Breast epithelium (tissue), 4 donors: ENCODE measurements around the gene FRMD5. TPM values are rescaled to one million over a fixed set of nuclear protein-coding genes. Genes with fewer than 3 reads are reported as not detected.

Experiments used
- DNase-seq, 2 donors: peaks; one replicate each; pipeline ENCODE4 v3.0.0-alpha.2; 2019; ENCODE audit warnings: low spot score in 2 of 2
- H3K27ac ChIP-seq, 2 donors: fragments of 200-600 bp; sonication (generic) in 1 of 2; one replicate each; pipeline ENCODE4 v1.5.1; 2016 to 2019; ENCODE audit warnings: mild to moderate bottlenecking in 1 of 2
- H3K27me3 ChIP-seq, 2 donors: fragments of 200-600 bp; sonication (generic) in 1 of 2; one replicate each; pipeline versions ENCODE4 v1.5.1 to v1.6.0; 2017 to 2019; ENCODE audit warnings: control low read depth in 1 of 2, mild to moderate bottlenecking in 1 of 2
- H3K36me3 ChIP-seq: fragments of 200-600 bp; one replicate; pipeline ENCODE4 v1.5.1; 2019
- H3K4me1 ChIP-seq, 2 donors: fragments of 200-600 bp; sonication (generic); one replicate each; pipeline ENCODE4 v1.5.1; 2016 to 2019; ENCODE audit warnings: control low read depth in 1 of 2
- H3K4me3 ChIP-seq, 3 donors: fragments of 200-600 bp; sonication (generic); 1 replicate in 2 of 3; 2 replicates in 1 of 3; pipeline ENCODE4 v1.5.1; 2016 to 2019; ENCODE audit warnings: mild to moderate bottlenecking in 3 of 3, moderate library complexity in 2 of 3
- H3K9me3 ChIP-seq, 2 donors: fragments of 200-600 bp; sonication (generic) in 1 of 2; one replicate each; pipeline ENCODE4 v1.5.1; 2016 to 2019; ENCODE audit warnings: control low read depth in 1 of 2
- CTCF ChIP-seq, 3 donors: fragments of 450-650 bp; IDR thresholded peaks; one replicate each; pipeline ENCODE4 v1.5.1; 2016 to 2017; ENCODE audit warnings: antibody characterized with exemption in 3 of 3, mild to moderate bottlenecking in 3 of 3, moderate library complexity in 3 of 3
- POLR2A ChIP-seq: fragments of 450-650 bp; IDR thresholded peaks from one replicate; pipeline ENCODE4 v1.6.1; 2016; ENCODE audit warnings: antibody characterized with exemption, mild to moderate bottlenecking, moderate library complexity
- POLR2AphosphoS5 ChIP-seq, 3 donors: sonication (generic); formaldehyde crosslinking; IDR thresholded peaks; one replicate each; pipeline ENCODE4 v1.6.1; 2017; ENCODE audit warnings: antibody characterized with exemption in 3 of 3
- intact Hi-C: fragments of 100-400 bp; cut with DNase I; formaldehyde crosslinking; loops from one replicate; pipeline ENCODE4 v1.15.1; 2023; ENCODE audit warnings: low total_unique reads
- total RNA-seq, 3 donors: library from RNA; depleted of rRNA; stranded (reverse); fragments of >200 nt; gene quantifications; one replicate each; pipeline ENCODE4 v1.1.0, GENCODE V29; 2016

The FRMD5 gene
- total RNA-seq, 3 donors from 2014 or later, result 0.66 to 1.6 TPM; not detected in 1

GRCh38 chr15:44130778-44131177 is 64.3 kb downstream of the FRMD5 start:
- Histone ChIP-seq H3K9me3 (no peaks in the 10 kb centered on the region), H3K4me1 (no peaks in the 10 kb centered on the region), H3K36me3 (no peaks in the 10 kb centered on the region), H3K27ac (no peak overlapping the region), H3K27me3 (no peaks in the 10 kb centered on the region), H3K4me3 (no peak overlapping the region)
- intact Hi-C loops, result no loop called here
- TF ChIP-seq POLR2AphosphoS5 (IDR thresholded peaks at IDR 0.05) (no peak), POLR2A (no peak), CTCF (IDR thresholded peaks at IDR 0.05) (no peak)
- no peak for DNase-seq

GRCh38 chr15:44129911-44130310 is 65.2 kb downstream of the FRMD5 start:
- Histone ChIP-seq H3K9me3 (no peaks in the 10 kb centered on the region), H3K27ac (no peak overlapping the region), H3K36me3 (no peaks in the 10 kb centered on the region), H3K4me3 (no peak overlapping the region), H3K27me3 (no peaks in the 10 kb centered on the region), H3K4me1 (no peaks in the 10 kb centered on the region)
- intact Hi-C loops, result no loop called here
- DNase-seq, result no peak
- TF ChIP-seq POLR2A (no peak), CTCF (IDR thresholded peaks at IDR 0.05) (no peak), POLR2AphosphoS5 (IDR thresholded peaks at IDR 0.05) (no peak)

- H3K36me3 ChIP-seq, result no peaks in the 10 kb centered on the region
- H3K4me1 ChIP-seq, result no peaks in the 10 kb centered on the region
- no peak overlapping the region for H3K27ac ChIP-seq
- H3K9me3 ChIP-seq, result no peaks in the 10 kb centered on the region
- no peak overlapping the region for H3K4me3 ChIP-seq
- no peak for DNase-seq
- no peak for TF ChIP-seq POLR2A
- TF ChIP-seq CTCF (IDR thresholded peaks at IDR 0.05), result no peak
- TF ChIP-seq POLR2AphosphoS5 (IDR thresholded peaks at IDR 0.05), result no peak
- H3K27me3 ChIP-seq, result no peaks in the 10 kb centered on the region
- intact Hi-C loops, result no loop called here
Observed at GRCh38 chr15:44128443-44128842, 66.6 kb downstream of the FRMD5 start.

- Histone ChIP-seq H3K36me3 (no peaks in the 10 kb centered on the region), H3K27ac (no peak overlapping the region), H3K9me3 (no peaks in the 10 kb centered on the region), H3K4me1 (no peaks in the 10 kb centered on the region), H3K4me3 (no peak overlapping the region), H3K27me3 (no peaks in the 10 kb centered on the region)
- intact Hi-C loops, result no loop called here
- no peak for DNase-seq
- TF ChIP-seq POLR2A (no peak), CTCF (IDR thresholded peaks at IDR 0.05) (no peak), POLR2AphosphoS5 (IDR thresholded peaks at IDR 0.05) (no peak)
Observed at GRCh38 chr15:44125879-44126278, 69.2 kb downstream of the FRMD5 start.

GRCh38 chr15:44102675-44103254 is 92.3 kb downstream of the FRMD5 start:
- no peak for TF ChIP-seq POLR2AphosphoS5 (IDR thresholded peaks at IDR 0.05)
- no peak for TF ChIP-seq CTCF (IDR thresholded peaks at IDR 0.05)
- TF ChIP-seq POLR2A, result no peak
- H3K27me3 ChIP-seq, result no peaks in the 10 kb centered on the region
- no peak overlapping the region for H3K4me3 ChIP-seq
- H3K27ac ChIP-seq, result peak overlapping the region; percentile 48 to 54
- intact Hi-C loops, result no loop called here
- H3K4me1 ChIP-seq, result peaks cover 0 to 13% of the 10 kb centered on the region in 2 donors
- peak in 1 of 2 donors; percentile 27 for DNase-seq
- H3K36me3 ChIP-seq, result no peaks in the 10 kb centered on the region
- H3K9me3 ChIP-seq, result no peaks in the 10 kb centered on the region
